DND-41 (cell line): Measurements from ENCODE around the gene KBTBD4.

Experiments used
- EZH2 ChIP-seq: IDR thresholded peaks from 3 replicates; pipeline ENCODE4 v1.6.1; 2012; ENCODE audit warnings: borderline replicate concordance, low read depth, mild to moderate bottlenecking, moderate library complexity, low read length, inconsistent platforms; ENCODE audit not compliant: severe bottlenecking
- TF ChIP-seq, protein P1 (sequence below): IDR thresholded peaks from 2 replicates; pipeline ENCODE4 v1.5.1; 2012; ENCODE audit warnings: borderline replicate concordance, low read length, moderate library complexity, mild to moderate bottlenecking; ENCODE audit not compliant: poor library complexity, severe bottlenecking; ENCODE audit errors: extremely low read depth

DNA sequence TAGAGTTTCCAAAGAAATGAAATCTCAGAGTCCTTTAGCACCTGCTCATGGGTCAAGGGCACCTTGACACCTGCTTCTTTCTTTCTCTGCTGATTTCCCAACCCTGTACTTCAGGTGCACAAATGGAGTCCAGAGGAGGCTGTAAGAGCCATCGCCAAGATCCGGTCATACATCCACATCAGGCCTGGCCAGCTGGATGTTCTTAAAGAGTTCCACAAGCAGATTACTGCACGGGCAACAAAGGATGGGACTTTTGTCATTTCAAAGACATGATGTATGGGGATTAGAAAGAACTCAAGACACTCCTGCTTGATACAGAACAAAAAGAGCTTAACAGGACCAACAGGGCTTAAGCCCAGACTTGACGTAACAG is 7.4 kb downstream of the KBTBD4 start:
- TF ChIP-seq, protein P1, sequence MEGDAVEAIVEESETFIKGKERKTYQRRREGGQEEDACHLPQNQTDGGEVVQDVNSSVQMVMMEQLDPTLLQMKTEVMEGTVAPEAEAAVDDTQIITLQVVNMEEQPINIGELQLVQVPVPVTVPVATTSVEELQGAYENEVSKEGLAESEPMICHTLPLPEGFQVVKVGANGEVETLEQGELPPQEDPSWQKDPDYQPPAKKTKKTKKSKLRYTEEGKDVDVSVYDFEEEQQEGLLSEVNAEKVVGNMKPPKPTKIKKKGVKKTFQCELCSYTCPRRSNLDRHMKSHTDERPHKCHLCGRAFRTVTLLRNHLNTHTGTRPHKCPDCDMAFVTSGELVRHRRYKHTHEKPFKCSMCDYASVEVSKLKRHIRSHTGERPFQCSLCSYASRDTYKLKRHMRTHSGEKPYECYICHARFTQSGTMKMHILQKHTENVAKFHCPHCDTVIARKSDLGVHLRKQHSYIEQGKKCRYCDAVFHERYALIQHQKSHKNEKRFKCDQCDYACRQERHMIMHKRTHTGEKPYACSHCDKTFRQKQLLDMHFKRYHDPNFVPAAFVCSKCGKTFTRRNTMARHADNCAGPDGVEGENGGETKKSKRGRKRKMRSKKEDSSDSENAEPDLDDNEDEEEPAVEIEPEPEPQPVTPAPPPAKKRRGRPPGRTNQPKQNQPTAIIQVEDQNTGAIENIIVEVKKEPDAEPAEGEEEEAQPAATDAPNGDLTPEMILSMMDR: no peak
- TF ChIP-seq EZH2: no peak
